Body of pancreas (tissue), 4 donors: ENCODE measurements around the gene HOXB1.

ENCODE experiments used
- CTCF ChIP-seq, 7 experiments: fragments of 450-650 bp in 4 of 7; fragments of 200-600 bp in 3 of 7; sonication (generic) in 3 of 7; IDR thresholded peaks; one replicate each; pipeline ENCODE4 v1.5.1; 2016 to 2019; ENCODE audit warnings: antibody characterized with exemption in 7 of 7
- POLR2A ChIP-seq, 3 donors: fragments of 450-650 bp; IDR thresholded peaks; one replicate each; pipeline ENCODE4 v1.6.1; 2016; ENCODE audit warnings: antibody characterized with exemption in 3 of 3, mild to moderate bottlenecking in 2 of 3

DNA sequence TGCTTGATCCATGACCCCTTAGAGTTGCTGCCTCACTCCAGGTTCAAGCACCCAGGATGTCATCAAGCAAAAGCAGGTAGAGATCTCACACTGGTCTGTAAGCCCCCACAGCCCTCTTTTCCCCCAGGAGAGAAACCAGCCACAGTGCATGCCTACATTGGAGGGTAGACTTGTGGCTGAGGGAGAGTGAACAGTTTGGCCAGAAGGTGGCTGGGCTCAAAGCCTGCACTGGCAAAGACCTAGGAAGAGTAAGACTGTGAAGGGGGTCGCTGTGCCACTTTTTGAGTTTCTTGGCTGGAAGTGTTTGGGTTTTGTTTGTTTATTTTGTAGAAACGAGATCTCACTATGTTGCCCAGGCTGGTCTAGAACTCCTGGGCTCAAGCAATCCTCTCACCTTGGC lies 28.5 kb downstream of the HOXB1 start:
- TF ChIP-seq CTCF (IDR thresholded peaks at IDR 0.05) (no peak), POLR2A (IDR thresholded peaks at IDR 0.05) (no peak)
